Loucy (cell line): Measurements from ENCODE around the gene RBPMS2.

Source experiments
- CTCF ChIP-seq: fragments of 200-600 bp; sonication (generic); conservative IDR thresholded peaks from 2 replicates; pipeline ENCODE4 v1.5.1; 2014; ENCODE audit warnings: mild to moderate bottlenecking, antibody characterized with exemption, low read length
- EZH2phosphoT487 ChIP-seq: fragments of 200-600 bp; IDR thresholded peaks from 2 replicates; pipeline ENCODE4 v1.6.1; 2018; ENCODE audit warnings: antibody characterized with exemption, mild to moderate bottlenecking, moderate library complexity, borderline replicate concordance

GRCh38 chr15:64742921-64743320 is 32.5 kb downstream of the RBPMS2 start:
- TF ChIP-seq EZH2phosphoT487 (no peak), CTCF (no peak)
